GM18505 (cell line): Measurements from ENCODE around the gene CTNNB1.

ENCODE experiments used
- ATAC-seq: cut with Tn5 transposase; IDR thresholded peaks from one replicate; pipeline ENCODE4 v1.9.1; 2021; ENCODE audit not compliant: unreplicated experiment
- POLR2A ChIP-seq: IDR thresholded peaks from 4 replicates; pipeline ENCODE4 v1.6.1; 2011; ENCODE audit warnings: borderline replicate concordance; ENCODE audit not compliant: insufficient read depth, insufficient read length; ENCODE audit errors: extremely low read depth

Gene CTNNB1

DNA sequence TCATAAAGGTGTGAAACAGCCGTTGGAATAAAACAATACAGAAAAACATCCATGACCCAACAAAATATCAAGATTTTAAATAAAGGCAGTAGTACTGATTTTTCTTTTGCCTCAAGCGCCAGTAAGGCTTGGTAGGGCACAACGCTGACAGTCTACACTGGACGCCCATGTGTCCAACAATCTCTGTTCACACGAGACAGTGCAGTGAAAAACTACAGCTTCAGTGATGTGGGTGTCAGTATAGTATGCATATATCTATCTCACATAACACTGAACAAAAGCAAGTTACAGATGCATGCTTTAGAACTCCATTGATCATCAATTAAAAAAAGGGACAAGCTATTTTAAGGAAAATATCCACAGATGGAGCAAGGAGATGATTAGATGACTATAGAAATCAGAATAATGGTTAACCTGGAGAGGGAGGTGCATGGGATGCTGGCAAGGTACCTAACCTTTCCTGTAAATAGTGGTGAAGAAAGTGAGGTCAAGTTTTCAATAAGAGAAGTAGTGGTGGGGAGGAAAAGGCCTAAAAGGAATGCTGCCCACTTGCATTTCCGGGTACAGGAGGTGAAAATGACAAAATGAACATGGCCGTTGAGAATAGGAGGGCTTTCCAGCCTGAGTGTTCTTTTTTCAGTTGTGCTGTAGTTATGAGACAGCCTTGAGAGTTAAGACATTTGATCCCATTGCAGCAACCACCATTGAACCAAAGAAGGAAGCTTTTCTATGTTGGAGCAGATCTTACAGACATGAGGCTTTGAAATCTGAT, 42.7 kb downstream of the CTNNB1 start:
- no peak for TF ChIP-seq POLR2A
- ATAC-seq: no peak

DNA sequence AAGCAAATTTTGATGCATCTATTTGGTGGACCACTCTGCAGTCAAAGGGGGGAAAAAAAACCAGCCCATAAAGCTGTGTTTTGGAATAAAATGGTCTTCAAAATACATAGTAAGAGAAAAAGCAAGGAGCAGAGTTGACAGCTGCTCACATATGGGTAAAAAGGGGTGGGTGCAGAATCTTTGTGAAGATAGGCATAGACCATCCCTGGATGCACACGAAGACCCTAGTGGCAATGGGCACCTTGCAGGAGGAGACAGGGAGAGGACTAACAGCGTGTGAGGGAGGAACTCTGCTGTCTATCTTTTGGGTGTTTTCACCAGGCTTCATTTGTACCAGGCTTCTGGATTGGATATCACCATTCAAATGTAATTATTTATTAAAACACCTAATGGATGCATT, 43.9 kb downstream of the CTNNB1 start:
- TF ChIP-seq POLR2A: no peak

DNA sequence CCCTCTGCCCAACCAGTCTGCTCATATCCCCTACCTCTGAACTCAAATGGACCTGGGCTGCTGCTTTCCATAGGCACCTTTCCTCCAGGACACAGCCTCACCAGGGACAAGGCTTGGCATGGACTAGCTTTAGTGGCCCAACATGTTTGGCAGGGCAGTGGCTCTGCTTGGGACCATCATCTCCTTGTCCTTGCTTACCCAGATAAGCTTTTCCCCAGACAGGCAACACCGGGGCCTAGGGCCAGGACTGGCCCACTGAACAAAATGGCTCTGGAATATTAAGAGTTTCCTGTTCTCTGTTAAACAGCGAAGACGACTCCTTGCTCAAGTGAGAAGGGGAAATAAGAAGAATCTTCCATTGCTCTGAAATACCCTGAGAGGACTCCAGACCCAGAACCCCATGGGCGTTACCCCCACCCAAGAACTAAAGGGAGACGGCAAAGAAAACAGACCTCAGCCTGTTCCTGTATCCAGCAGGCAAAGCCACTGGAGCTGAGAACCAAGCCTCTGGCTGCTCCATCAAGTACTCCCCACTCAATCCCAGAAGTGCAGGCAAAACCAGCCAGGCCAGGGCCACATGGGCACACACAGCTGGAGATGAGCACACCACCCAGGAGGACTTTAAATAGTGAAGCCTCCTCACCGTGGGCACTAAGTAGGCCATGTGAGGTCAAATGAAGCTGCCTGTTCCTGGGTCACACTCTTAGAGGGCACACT, 45.5 kb downstream of the CTNNB1 start:
- ATAC-seq: no peak
- TF ChIP-seq POLR2A: no peak

More for the DNA sequence above, 43.9 kb downstream of the CTNNB1 start:
- ATAC-seq: no peak

DNA sequence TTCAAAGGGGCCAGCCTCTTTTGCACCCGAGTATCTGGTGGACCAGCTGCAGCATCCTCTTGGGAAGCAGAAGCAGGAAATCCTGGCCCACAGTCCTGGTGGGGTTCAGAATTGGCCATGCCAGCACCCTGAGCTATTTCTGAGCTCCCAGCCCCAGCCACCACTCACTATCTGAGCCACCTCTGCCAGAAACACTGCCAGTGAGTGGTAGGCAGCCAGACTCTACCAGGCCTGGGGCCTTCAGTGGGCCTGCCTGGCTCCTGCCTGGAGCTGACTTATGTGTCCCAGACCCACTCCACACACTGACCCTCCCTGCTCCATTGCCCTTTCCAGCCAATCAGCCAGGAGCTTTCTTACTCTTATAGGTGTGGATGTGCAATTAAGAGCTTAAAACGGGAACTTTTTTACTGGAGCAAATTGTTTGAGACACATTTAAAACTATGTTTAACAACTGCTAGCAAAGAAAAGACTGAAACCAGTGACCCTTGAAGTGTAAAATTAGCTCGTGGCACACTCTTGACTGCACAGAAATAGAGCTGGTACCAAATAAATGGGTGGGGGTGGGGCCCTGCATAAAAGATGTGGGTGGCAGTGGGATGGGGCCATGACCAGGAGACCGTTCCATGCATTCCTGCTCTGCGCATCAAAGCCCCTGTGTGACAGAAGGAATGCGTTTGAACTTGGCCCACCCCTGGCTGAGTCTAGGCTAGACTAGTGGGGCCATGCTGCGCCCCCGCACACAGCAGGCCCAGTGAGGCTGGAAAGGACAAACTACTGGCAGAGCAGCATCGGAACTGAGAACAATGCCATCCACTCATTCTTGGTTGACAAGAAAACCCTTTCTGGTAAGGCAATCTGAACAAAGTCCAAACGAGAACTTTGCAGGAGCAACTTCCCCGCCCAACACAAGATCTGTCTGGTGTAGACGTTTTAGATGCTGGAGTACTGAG, 48.0 kb downstream of the CTNNB1 start:
- TF ChIP-seq POLR2A: no peak
- no peak for ATAC-seq

DNA sequence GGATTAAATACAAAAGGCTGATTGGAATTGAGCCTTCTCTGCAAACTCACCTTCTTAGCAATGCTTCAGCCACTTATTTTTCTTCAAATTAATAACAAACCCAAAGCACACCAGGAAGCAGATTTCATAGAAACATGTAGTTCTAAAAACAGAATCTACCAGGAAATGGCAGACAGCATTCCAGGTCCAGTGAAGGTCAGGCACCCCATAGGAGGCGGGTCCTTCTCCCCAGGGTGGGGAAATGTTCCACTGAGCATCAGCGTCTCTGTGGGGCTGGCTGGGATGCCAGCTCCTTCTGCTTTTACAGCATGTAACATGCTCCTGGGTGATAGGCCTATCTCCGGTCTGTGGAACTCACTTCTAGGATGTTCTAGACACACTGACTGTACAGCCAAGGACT, 49.2 kb downstream of the CTNNB1 start:
- ATAC-seq: no peak
- TF ChIP-seq POLR2A: no peak

DNA sequence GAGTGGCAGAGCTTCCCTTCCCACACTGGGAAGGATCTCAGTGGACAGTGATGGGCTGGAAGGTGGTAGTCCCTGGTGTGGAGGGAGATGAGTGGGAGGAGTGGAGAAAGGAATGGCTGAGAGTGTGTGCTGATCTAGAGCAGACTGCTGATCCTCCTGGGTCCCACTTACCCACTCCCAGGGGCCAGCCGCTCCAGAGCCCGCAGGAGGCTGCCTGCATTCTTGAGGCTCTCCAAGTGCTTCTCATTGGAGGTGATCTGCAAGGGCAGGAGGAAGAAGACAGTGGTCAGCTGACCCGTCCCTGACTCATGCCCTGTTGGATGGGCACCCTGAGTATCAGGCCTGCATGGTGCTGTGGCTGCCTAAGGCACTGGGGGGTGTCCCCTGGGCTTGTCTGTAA, 50.0 kb downstream of the CTNNB1 start:
- TF ChIP-seq POLR2A: no peak
- no peak for ATAC-seq

DNA sequence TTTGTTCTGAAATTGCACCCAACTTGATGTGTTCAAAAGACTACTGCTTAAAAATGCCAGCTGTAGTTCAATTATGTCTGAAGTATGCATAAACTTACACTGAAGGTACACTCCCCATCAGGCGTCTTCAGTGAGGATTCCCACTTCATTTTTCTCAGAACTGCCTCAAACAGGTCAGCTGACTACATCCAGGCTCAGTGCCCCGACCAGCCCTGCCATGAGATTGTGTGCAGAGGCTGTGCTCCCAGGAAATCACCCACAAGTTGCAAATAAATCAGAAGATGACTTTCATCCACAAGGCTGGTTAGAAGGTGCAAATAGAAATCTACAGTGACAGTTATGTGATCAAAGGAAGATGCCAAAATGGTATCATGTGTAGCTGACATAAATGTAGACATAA, 51.5 kb downstream of the CTNNB1 start:
- ATAC-seq: no peak
- TF ChIP-seq POLR2A: no peak

DNA sequence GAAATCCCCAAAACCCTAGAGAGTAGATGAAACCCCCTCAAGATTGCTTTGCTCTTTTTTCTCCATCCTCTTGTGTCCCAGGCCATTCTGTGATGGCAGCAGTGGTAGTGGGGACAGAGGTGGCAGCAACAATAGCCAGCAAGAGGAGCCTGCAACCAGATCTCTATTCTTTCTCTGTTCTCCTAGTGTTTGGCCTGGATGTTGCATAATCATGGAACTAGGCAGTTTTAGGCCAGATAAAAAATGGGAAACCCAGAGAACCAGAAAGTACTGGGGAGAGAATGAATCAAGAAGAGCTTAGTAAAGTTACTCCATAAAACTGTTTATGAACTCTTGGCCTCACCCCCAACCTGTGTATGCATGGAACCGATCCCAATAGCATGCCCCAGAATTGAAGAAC, 52.3 kb downstream of the CTNNB1 start:
- TF ChIP-seq POLR2A: no peak
- no peak for ATAC-seq

DNA sequence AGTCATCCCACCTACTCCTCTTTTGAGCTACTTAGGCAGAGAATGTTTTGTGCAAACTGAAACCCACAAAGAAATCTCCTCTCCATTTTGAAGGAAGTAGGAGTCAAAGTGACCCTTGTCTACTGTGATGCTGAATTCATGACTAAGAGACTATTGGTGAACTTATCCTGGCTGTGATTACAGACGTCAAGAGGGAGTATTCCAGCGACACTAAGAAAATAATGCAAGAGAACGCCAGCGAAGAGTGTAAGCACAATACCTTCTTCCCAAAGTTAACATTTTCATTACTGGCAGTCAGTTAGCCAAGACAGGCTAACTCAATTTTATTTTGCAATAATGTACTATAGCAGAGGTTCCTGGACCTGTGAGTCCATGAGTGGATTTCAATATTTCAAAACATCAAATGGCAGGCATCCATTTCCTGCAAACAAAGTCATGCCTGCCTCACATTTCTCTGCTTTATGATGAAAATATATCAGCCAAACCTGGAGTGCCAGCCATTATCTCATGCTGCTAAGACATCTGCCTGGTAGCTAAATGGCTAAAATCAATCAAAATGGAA, 59.0 kb downstream of the CTNNB1 start:
- TF ChIP-seq POLR2A: no peak
- no peak for ATAC-seq

DNA sequence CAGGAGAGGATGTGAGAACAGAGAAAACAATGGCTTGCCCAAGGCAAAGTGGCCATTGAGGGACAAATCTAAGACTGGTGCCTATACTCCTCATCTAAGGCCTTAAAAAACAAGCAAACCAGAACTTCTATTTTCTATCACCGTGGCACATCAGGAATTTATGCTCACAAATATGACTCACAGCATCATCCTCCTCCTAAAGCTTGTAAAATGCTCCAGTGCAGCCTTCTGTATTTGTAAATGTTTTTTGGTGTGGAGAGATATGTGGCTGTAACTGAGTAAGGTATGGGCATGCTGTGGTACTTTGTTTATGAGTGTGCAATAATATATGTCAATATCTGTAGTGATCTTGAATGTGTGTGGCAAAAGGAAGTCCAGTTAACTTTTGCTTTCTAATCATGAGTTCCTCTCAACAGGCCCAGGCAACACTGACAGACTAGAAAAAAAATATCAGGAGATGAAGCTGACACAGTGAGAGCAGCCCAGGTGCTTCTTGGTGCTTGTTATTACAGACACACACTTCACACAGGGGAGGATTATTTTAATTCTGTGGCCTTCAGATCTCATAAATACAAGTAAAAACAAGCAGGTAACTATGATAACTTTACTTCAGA, 60.3 kb downstream of the CTNNB1 start:
- no peak for TF ChIP-seq POLR2A
- ATAC-seq: no peak

DNA sequence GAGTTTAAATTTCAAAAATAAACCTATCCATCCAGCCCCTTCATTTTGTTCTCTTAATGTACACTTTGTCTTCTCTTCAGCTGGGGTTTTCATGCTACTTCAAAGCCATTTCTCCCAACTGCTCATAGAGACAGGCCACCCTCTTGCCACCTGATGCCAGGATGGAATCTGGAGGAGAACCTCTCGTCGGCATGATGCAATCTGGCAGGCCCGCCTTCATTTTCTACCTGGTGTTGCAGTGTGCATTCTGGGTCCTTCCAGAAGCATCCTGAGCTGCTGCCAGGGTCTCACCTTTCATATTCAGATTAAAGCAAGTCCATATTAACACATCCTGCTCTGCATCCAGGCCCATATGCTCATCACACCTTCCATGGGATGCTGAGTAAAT, 60.8 kb downstream of the CTNNB1 start:
- no peak for ATAC-seq
- no peak for TF ChIP-seq POLR2A

DNA sequence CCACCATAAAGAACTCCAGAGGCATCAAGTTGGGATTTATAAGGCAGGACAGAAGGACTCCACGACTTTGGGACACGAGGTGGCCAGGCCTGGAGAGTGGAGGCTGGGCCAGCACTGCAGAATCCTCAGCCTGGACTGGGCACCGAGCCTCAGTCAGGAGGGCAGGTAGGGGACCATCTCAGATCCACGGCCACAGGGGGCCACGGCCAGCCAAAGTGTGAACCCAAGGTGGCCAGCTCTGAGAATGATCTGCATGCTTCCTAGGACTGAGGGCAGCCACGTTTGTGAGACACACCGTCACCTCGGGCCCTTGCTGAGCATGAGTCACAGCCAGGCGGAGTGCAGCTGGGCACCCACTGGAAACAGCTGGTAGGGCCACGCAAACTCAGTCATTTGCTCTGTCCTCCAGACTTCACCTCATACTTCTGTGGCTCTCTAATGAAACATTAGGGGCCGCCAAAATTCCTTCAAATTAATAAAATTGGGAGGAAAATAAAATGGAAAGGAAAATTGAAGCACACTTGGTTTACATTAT, 65.8 kb downstream of the CTNNB1 start:
- ATAC-seq: no peak
- TF ChIP-seq POLR2A: no peak

DNA sequence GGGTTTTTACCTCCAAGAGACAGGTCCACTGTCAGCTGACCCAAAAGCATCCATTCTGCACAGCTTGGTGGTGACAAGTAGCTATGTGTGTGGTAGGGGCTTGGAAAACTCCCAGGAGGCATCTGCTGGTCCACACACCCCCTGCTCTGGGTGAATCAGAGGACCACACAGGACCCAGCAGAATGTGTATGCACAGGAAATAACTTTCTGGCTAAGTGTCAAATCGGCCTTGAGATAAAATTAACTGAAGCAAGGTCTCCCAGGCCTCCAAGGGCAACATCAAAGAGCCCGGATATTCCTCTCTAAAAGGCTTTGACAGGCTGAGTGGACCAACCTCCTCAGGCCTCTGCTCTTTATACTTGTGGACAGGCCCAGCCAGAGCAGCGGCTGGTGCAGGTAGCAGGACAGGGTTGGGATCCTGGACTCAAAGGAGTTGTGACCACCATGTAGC, 66.5 kb downstream of the CTNNB1 start:
- ATAC-seq: no peak
- TF ChIP-seq POLR2A: no peak

DNA sequence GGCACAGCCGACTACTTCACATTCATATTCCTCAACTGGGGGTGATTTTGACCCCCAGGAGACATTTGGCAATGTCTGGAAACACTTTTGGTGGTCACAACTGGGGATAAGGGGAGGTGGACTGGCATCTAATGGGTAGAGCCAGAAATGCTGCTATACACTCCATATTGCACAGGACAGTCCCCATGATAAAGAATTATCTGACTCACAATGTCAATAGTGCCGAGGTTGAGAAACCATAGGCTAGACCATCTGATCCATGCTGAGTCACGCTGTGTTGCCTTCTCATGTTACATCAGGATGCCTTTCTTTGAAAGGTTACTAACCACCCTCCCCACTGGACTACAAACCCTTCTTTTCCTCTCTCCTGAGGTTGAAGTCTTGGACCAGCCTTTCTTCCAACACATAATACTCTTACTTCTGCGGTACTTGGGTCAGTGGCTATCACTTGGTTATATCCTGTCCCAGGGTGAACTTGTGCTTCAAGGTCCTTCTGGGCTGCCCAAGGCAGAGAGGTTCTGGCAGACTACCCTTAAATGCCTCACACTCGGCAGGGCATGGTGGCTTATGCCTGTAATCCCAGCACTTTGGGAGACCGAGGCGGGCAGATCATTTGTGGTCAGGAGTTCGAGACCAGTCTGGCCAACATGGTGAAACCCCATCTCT, 68.8 kb downstream of the CTNNB1 start:
- no peak for ATAC-seq
- no peak for TF ChIP-seq POLR2A
